RCC 7860 (cell line): ENCODE data around the gene MBD6.

ENCODE experiments used
- DNase-seq: peaks from one replicate; pipeline ENCODE4 v3.0.0-alpha.2; 2015; ENCODE audit warnings: low spot score
- FAIRE-seq: peaks from 2 replicates; lab custom pipeline; 2012; peaks lifted over from hg19 to GRCh38; lab: Jason Lieb, UNC

Gene MBD6

GRCh38 chr12:57525615-57526383 is 3.2 kb downstream of the MBD6 start:
- FAIRE-seq (no peak), DNase-seq (no peak)

- DNase-seq = no peak
- no peak for FAIRE-seq
Observed at GRCh38 chr12:57526477-57527126, 4.0 kb downstream of the MBD6 start.

GRCh38 chr12:57527184-57527583 is 4.6 kb downstream of the MBD6 start:
- FAIRE-seq (no peak), DNase-seq (no peak)

- FAIRE-seq (no peak), DNase-seq (no peak)
Observed at GRCh38 chr12:57528176-57528575, 5.6 kb downstream of the MBD6 start.

- FAIRE-seq (no peak), DNase-seq (no peak)
Observed at GRCh38 chr12:57528831-57529555, 6.4 kb downstream of the MBD6 start.

GRCh38 chr12:57529831-57530230 is 7.2 kb downstream of the MBD6 start:
- no peak for DNase-seq
- no peak for FAIRE-seq

- no peak for FAIRE-seq
- DNase-seq = no peak
Observed at GRCh38 chr12:57530396-57531142, 7.9 kb downstream of the MBD6 start.

- no peak for FAIRE-seq
- DNase-seq = no peak
Observed at GRCh38 chr12:57531836-57532235, 9.2 kb downstream of the MBD6 start.

- no peak for FAIRE-seq
Observed at GRCh38 chr12:57533108-57533507, 10.5 kb downstream of the MBD6 start.

GRCh38 chr12:57534250-57534649 is 11.6 kb downstream of the MBD6 start:
- DNase-seq (no peak), FAIRE-seq (no peak)

More at GRCh38 chr12:57533108-57533507, 10.5 kb downstream of the MBD6 start:
- DNase-seq = no peak

GRCh38 chr12:57534991-57535543 is 12.4 kb downstream of the MBD6 start:
- DNase-seq = no peak
- no peak for FAIRE-seq

GRCh38 chr12:57535764-57536596 is 13.4 kb downstream of the MBD6 start:
- FAIRE-seq = no peak

GRCh38 chr12:57536597-57536942 is 13.9 kb downstream of the MBD6 start:
- FAIRE-seq (no peak), DNase-seq (no peak)

More at GRCh38 chr12:57535764-57536596, 13.4 kb downstream of the MBD6 start:
- DNase-seq = no peak

GRCh38 chr12:57539134-57539768 is 16.6 kb downstream of the MBD6 start:
- no peak for DNase-seq
- no peak for FAIRE-seq

- FAIRE-seq (no peak), DNase-seq (no peak)
Observed at GRCh38 chr12:57541001-57541400, 18.4 kb downstream of the MBD6 start.

GRCh38 chr12:57541717-57542116 is 19.1 kb downstream of the MBD6 start:
- no peak for FAIRE-seq
- DNase-seq = no peak

GRCh38 chr12:57543581-57543980 is 21.0 kb downstream of the MBD6 start:
- FAIRE-seq (no peak), DNase-seq (no peak)

GRCh38 chr12:57545809-57546437 is 23.3 kb downstream of the MBD6 start:
- peak; percentile 18 for DNase-seq
- no peak for FAIRE-seq
